GM12864 (cell line): ENCODE measurements around the gene MACROH2A1.

Experiments used
- DNase-seq: peaks from one replicate; pipeline ENCODE4 v3.0.0-alpha.2; 2011; ENCODE audit warnings: low read depth
- H3K4me3 ChIP-seq: 2 replicates; pipeline ENCODE4 v1.5.1; 2011; ENCODE audit warnings: mild to moderate bottlenecking, low read depth, low read length, control low read depth
- CTCF ChIP-seq: IDR thresholded peaks from 2 replicates; pipeline ENCODE4 v1.5.1; 2011; ENCODE audit warnings: low read depth, mild to moderate bottlenecking, moderate library complexity, low read length, control low read depth, inconsistent platforms; ENCODE audit errors: missing control alignments

The MACROH2A1 gene

GRCh38 chr5:135426102-135427082 lies 27.4 kb upstream of the MACROH2A1 start:
- TF ChIP-seq CTCF: peak; percentile 73
- H3K4me3 ChIP-seq: no peak overlapping the region
- DNase-seq: no peak

GRCh38 chr5:135425641-135426040 lies 26.6 kb upstream of the MACROH2A1 start:
- DNase-seq: no peak
- H3K4me3 ChIP-seq: no peak overlapping the region
- TF ChIP-seq CTCF: no peak

- DNase-seq: no peak
- no peak overlapping the region for H3K4me3 ChIP-seq
- no peak for TF ChIP-seq CTCF
These were observed 24.8 kb upstream of the MACROH2A1 start for GRCh38 chr5:135423846-135424168.

GRCh38 chr5:135423146-135423845 lies 24.3 kb upstream of the MACROH2A1 start:
- no peak overlapping the region for H3K4me3 ChIP-seq
- DNase-seq: no peak
- no peak for TF ChIP-seq CTCF

- H3K4me3 ChIP-seq: no peak overlapping the region
- TF ChIP-seq CTCF: no peak
- DNase-seq: no peak
These were observed 23.4 kb upstream of the MACROH2A1 start for GRCh38 chr5:135422419-135422818.

- no peak for TF ChIP-seq CTCF
- no peak overlapping the region for H3K4me3 ChIP-seq
- no peak for DNase-seq
These were observed 18.1 kb upstream of the MACROH2A1 start for GRCh38 chr5:135417083-135417482.

- no peak overlapping the region for H3K4me3 ChIP-seq
- TF ChIP-seq CTCF: no peak
- no peak for DNase-seq
These were observed 6.1 kb upstream of the MACROH2A1 start for GRCh38 chr5:135405082-135405481.
